GM19025 (cell line): ENCODE data around the gene GRAMD1A.
"Not testable (repeated sequence)": the region's sequence is repeated elsewhere in the genome, so short reads cannot be mapped to it uniquely, and the experiment has no call there.

ENCODE experiments used
- ATAC-seq: cut with Tn5 transposase; IDR thresholded peaks from one replicate; pipeline ENCODE4 v1.9.1; 2021; ENCODE audit warnings: mild to moderate bottlenecking, low read depth, moderate library complexity; ENCODE audit not compliant: unreplicated experiment

Gene GRAMD1A

GRCh38 chr19:35000647-35001501 is 751 bp downstream of the GRAMD1A start:
- no peak for ATAC-seq

- no peak for ATAC-seq
Measured at GRCh38 chr19:35002037-35002535, 2.0 kb downstream of the GRAMD1A start.

- no peak for ATAC-seq
Measured at GRCh38 chr19:35004517-35005255, 4.6 kb downstream of the GRAMD1A start.

- no peak for ATAC-seq
Measured at GRCh38 chr19:35005256-35005977, 5.3 kb downstream of the GRAMD1A start.

- not testable (repeated sequence) for ATAC-seq
Measured at GRCh38 chr19:35006007-35006341, 5.9 kb downstream of the GRAMD1A start.

GRCh38 chr19:35006342-35006998 is 6.3 kb downstream of the GRAMD1A start:
- no peak for ATAC-seq

- ATAC-seq = no peak
Measured at GRCh38 chr19:35006999-35007365, 6.9 kb downstream of the GRAMD1A start.

- not testable (repeated sequence) for ATAC-seq
Measured at GRCh38 chr19:35007427-35007826, 7.3 kb downstream of the GRAMD1A start.

- ATAC-seq = no peak
Measured at GRCh38 chr19:35008891-35009341, 8.8 kb downstream of the GRAMD1A start.

- ATAC-seq = no peak
Measured at GRCh38 chr19:35009424-35010415, 9.6 kb downstream of the GRAMD1A start.

- ATAC-seq = no peak
Measured at GRCh38 chr19:35011091-35011689, 11.1 kb downstream of the GRAMD1A start.

- no peak for ATAC-seq
Measured at GRCh38 chr19:35011737-35012682, 11.9 kb downstream of the GRAMD1A start.

- ATAC-seq = no peak
Measured at GRCh38 chr19:35013041-35013819, 13.1 kb downstream of the GRAMD1A start.

- no peak for ATAC-seq
Measured at GRCh38 chr19:35013820-35014754, 14.0 kb downstream of the GRAMD1A start.

- not testable (repeated sequence) for ATAC-seq
Measured at GRCh38 chr19:35014774-35015173, 14.7 kb downstream of the GRAMD1A start.
